Neuronal stem cell (in vitro differentiated cells): ENCODE measurements around the gene DRICH1.
"Not testable (repeated sequence)": the region's sequence is repeated elsewhere in the genome, so short reads cannot be mapped to it uniquely, and the experiment has no call there.

Experiments
- DNase-seq: peaks from one replicate; pipeline ENCODE4 v3.0.0-alpha.2; 2013; ENCODE audit warnings: low spot score
- H2AFZ ChIP-seq: one replicate; pipeline ENCODE4 v1.6.1; 2013; ENCODE audit warnings: mild to moderate bottlenecking, low read length, inconsistent platforms
- H2AK5ac ChIP-seq: 2 replicates; pipeline ENCODE4 v1.6.1; 2013; ENCODE audit warnings: low read depth, mild to moderate bottlenecking, inconsistent platforms, low read length, moderate library complexity, mixed read lengths
- H2BK120ac ChIP-seq: 2 replicates; pipeline ENCODE4 v1.6.1; 2013; ENCODE audit warnings: low read depth, mild to moderate bottlenecking, inconsistent platforms, low read length, moderate library complexity, mixed read lengths
- H2BK12ac ChIP-seq: one replicate; pipeline ENCODE4 v1.6.1; 2013; ENCODE audit warnings: low read length, inconsistent platforms
- H2BK15ac ChIP-seq: 2 replicates; pipeline ENCODE4 v1.6.1; 2013; ENCODE audit warnings: mild to moderate bottlenecking, low read length, inconsistent platforms, mixed read lengths
- H2BK5ac ChIP-seq: one replicate; pipeline ENCODE4 v1.6.1; 2013; ENCODE audit warnings: inconsistent platforms, mild to moderate bottlenecking, low read length, moderate library complexity
- H3K14ac ChIP-seq: one replicate; pipeline ENCODE4 v1.6.1; 2013; ENCODE audit warnings: low read length, inconsistent platforms
- H3K18ac ChIP-seq: 2 replicates; pipeline ENCODE4 v1.6.1; 2013; ENCODE audit warnings: low read length, inconsistent platforms
- H3K23ac ChIP-seq: 2 replicates; pipeline ENCODE4 v1.6.1; 2013; ENCODE audit warnings: low read depth, mild to moderate bottlenecking, mixed read lengths, low read length, inconsistent platforms; ENCODE audit not compliant: poor library complexity
- H3K27ac ChIP-seq: replicated peaks from 3 replicates; pipeline ENCODE4 v1.5.1; 2013; ENCODE audit warnings: low read length, inconsistent platforms
- H3K27me3 ChIP-seq, 3 experiments: 2 replicates each; pipeline ENCODE4 v1.6.1; 2013; ENCODE audit warnings: low read length in 3 of 3, mild to moderate bottlenecking in 2 of 3, inconsistent platforms in 1 of 3, low read depth in 1 of 3, mixed read lengths in 1 of 3, moderate library complexity in 1 of 3; ENCODE audit not compliant: control insufficient read depth in 3 of 3, insufficient read depth in 3 of 3
- H3K36me3 ChIP-seq, 2 donors: replicated peaks in 1 of 2; 2 replicates each; pipeline ENCODE4 v1.6.1; 2013; ENCODE audit warnings: low read length in 2 of 2; ENCODE audit not compliant: control insufficient read depth in 2 of 2, insufficient read depth in 2 of 2
- H3K4ac ChIP-seq: 2 replicates; pipeline ENCODE4 v1.6.1; 2013; ENCODE audit warnings: inconsistent platforms, mild to moderate bottlenecking, low read length, moderate library complexity
- H3K4me1 ChIP-seq, 2 donors: 1 replicate in 1 of 2; 2 replicates in 1 of 2; pipeline ENCODE4 v1.6.1; 2013; ENCODE audit warnings: low read length in 2 of 2, low read depth in 1 of 2; ENCODE audit not compliant: control insufficient read depth in 2 of 2, insufficient read depth in 1 of 2
- H3K4me2 ChIP-seq: one replicate; pipeline ENCODE4 v1.6.1; 2013; ENCODE audit warnings: mild to moderate bottlenecking, low read length, inconsistent platforms; ENCODE audit not compliant: insufficient read depth, poor library complexity, severe bottlenecking
- H3K4me3 ChIP-seq, 2 donors: 2 replicates each; pipeline ENCODE4 v1.5.1; 2013; ENCODE audit warnings: low read length in 2 of 2, mild to moderate bottlenecking in 2 of 2, inconsistent platforms in 1 of 2, moderate library complexity in 1 of 2
- H3K79me1 ChIP-seq: one replicate; pipeline ENCODE4 v1.6.1; 2013; ENCODE audit warnings: low read depth, mild to moderate bottlenecking, inconsistent platforms, low read length, moderate library complexity
- H3K9ac ChIP-seq: one replicate; pipeline ENCODE4 v1.6.1; 2013; ENCODE audit warnings: mild to moderate bottlenecking, low read depth, low read length, inconsistent platforms; ENCODE audit not compliant: poor library complexity
- H3K9me3 ChIP-seq, 2 donors: replicated peaks in 1 of 2; 2 replicates each; pipeline versions ENCODE3 to v1.6.1; 2013; ENCODE audit warnings: low read length in 2 of 2, mild to moderate bottlenecking in 2 of 2, inconsistent platforms in 1 of 2, low read depth in 1 of 2, mixed read lengths in 1 of 2, moderate library complexity in 1 of 2; ENCODE audit not compliant: control insufficient read depth in 2 of 2, insufficient read depth in 1 of 2
- H4K8ac ChIP-seq: one replicate; pipeline ENCODE4 v1.6.1; 2013; ENCODE audit warnings: low read depth, mild to moderate bottlenecking, inconsistent platforms, low read length, moderate library complexity
- H4K91ac ChIP-seq: one replicate; pipeline ENCODE4 v1.6.1; 2013; ENCODE audit warnings: low read length, low read depth, mild to moderate bottlenecking, inconsistent platforms; ENCODE audit not compliant: poor library complexity
- WGBS, 2 donors: extraction: QIAGEN DNeasy Blood & Tissue Kit; methylation state at CpG; one replicate each; pipeline ENCODE4 v1.1.7; 2013; ENCODE audit warnings: missing lambda C conversion rate in 2 of 2, mixed read lengths in 1 of 2; ENCODE audit not compliant: insufficient read length in 2 of 2, insufficient replicate concordance in 1 of 2; ENCODE audit errors: extremely low coverage in 2 of 2; 5-methylcytosine and 5-hydroxymethylcytosine counted together

The DRICH1 gene

GRCh38 chr22:23635291-23635690 lies 3.2 kb upstream of the DRICH1 start:
- not testable (repeated sequence) for H3K27me3 ChIP-seq, H3K23ac ChIP-seq, H2AK5ac ChIP-seq, H2BK15ac ChIP-seq, H3K14ac ChIP-seq, H2BK5ac ChIP-seq, H3K4me2 ChIP-seq, H3K4ac ChIP-seq, H4K91ac ChIP-seq, DNase-seq, H4K8ac ChIP-seq, H3K4me1 ChIP-seq, H2BK12ac ChIP-seq, H2BK120ac ChIP-seq, H3K79me1 ChIP-seq, H3K4me3 ChIP-seq, H3K27ac ChIP-seq, H2AFZ ChIP-seq, H3K9me3 ChIP-seq, H3K36me3 ChIP-seq, H3K9ac ChIP-seq, H3K18ac ChIP-seq
- WGBS, 2 donors = no CpG with 5 or more reads among the region's 8 CpGs

- H3K9ac ChIP-seq, H4K91ac ChIP-seq, H3K4me1 ChIP-seq, H3K27me3 ChIP-seq, H3K4ac ChIP-seq, H3K79me1 ChIP-seq, H3K14ac ChIP-seq, H4K8ac ChIP-seq, H3K18ac ChIP-seq, H3K27ac ChIP-seq, H3K4me2 ChIP-seq, H2AK5ac ChIP-seq, H2BK12ac ChIP-seq, H3K23ac ChIP-seq, H2BK15ac ChIP-seq, H3K4me3 ChIP-seq, H3K36me3 ChIP-seq, H2AFZ ChIP-seq, H2BK120ac ChIP-seq, DNase-seq, H3K9me3 ChIP-seq, H2BK5ac ChIP-seq: not testable (repeated sequence)
- no CpG with 5 or more reads among the region's 6 CpGs for WGBS, 2 donors
These were observed 3.9 kb downstream of the DRICH1 start for GRCh38 chr22:23628056-23628743.

GRCh38 chr22:23627401-23628055 lies 4.6 kb downstream of the DRICH1 start:
- not testable (repeated sequence) for H3K4me1 ChIP-seq, H4K8ac ChIP-seq, H3K27ac ChIP-seq, H3K4ac ChIP-seq, H4K91ac ChIP-seq, H3K23ac ChIP-seq, H2BK12ac ChIP-seq, H3K9me3 ChIP-seq, H3K9ac ChIP-seq, H2BK5ac ChIP-seq, H3K14ac ChIP-seq, H3K4me2 ChIP-seq, H2BK120ac ChIP-seq, H2AFZ ChIP-seq, H2AK5ac ChIP-seq, DNase-seq, H3K27me3 ChIP-seq, H3K36me3 ChIP-seq, H3K4me3 ChIP-seq, H3K18ac ChIP-seq, H2BK15ac ChIP-seq, H3K79me1 ChIP-seq
- no CpG with 5 or more reads among the region's 3 CpGs for WGBS, 2 donors

GRCh38 chr22:23626286-23626975 lies 5.7 kb downstream of the DRICH1 start:
- no CpG with 5 or more reads among the region's 2 CpGs for WGBS, 2 donors
- Histone ChIP-seq H2BK120ac (no peak overlapping the region), H3K23ac (no peak overlapping the region), H2BK12ac (no peak overlapping the region), H3K27ac (no peak overlapping the region), H4K8ac (no peak overlapping the region), H3K18ac (no peak overlapping the region), H3K4ac (no peak overlapping the region), H3K4me1 (peaks cover 0 to 7% of the 10 kb centered on the region in 2 donors), H2BK5ac (no peak overlapping the region), H3K4me2 (no peak overlapping the region), H3K4me3 (no peak overlapping the region), H3K27me3 (peaks cover 0 to 4% (median 0%) of the 10 kb centered on the region in 3 experiments), H2AK5ac (no peak overlapping the region), H2AFZ (no peak overlapping the region), H3K9ac (no peak overlapping the region), H3K79me1 (no peaks in the 10 kb centered on the region), H3K36me3 (no peaks in the 10 kb centered on the region), H4K91ac (no peak overlapping the region), H3K14ac (no peak overlapping the region), H3K9me3 (no peaks in the 10 kb centered on the region), H2BK15ac (no peak overlapping the region)
- DNase-seq = no peak
